Gastrocnemius medialis (tissue), 4 donors: ENCODE results near the gene ZNF407. TPM values are rescaled to one million over a fixed set of nuclear protein-coding genes. Genes with fewer than 3 reads are reported as not detected.

Experiments
- ATAC-seq, 2 donors: fragments of 150-250 bp; one replicate each; pipeline ENCODE4 v1.9.1; 2016
- DNase-seq, 2 donors: peaks; one replicate each; pipeline ENCODE4 v3.0.0-alpha.2; 2019
- H3K27ac ChIP-seq, 4 donors: fragments of 200-600 bp; sonication (generic); 1 replicate in 1 of 4; 2 replicates in 3 of 4; pipeline ENCODE4 v1.5.1; 2016 to 2018; ENCODE audit warnings: mild to moderate bottlenecking in 2 of 4, moderate library complexity in 1 of 4
- H3K27me3 ChIP-seq, 3 donors: fragments of 200-600 bp; sonication (generic) in 2 of 3; 1 replicate in 1 of 3; 2 replicates in 2 of 3; pipeline versions ENCODE4 v1.5.1 to v1.6.0; 2016 to 2019; ENCODE audit warnings: mild to moderate bottlenecking in 1 of 3, moderate library complexity in 1 of 3
- H3K36me3 ChIP-seq, 2 donors: fragments of 200-600 bp; sonication (generic) in 1 of 2; one replicate each; pipeline ENCODE4 v1.5.1; 2017 to 2018
- H3K4me1 ChIP-seq, 2 donors: fragments of 200-600 bp; sonication (generic) in 1 of 2; one replicate each; pipeline ENCODE4 v1.5.1; 2016 to 2017; ENCODE audit warnings: mild to moderate bottlenecking in 2 of 2
- H3K4me3 ChIP-seq, 4 donors: fragments of 200-600 bp; sonication (generic) in 3 of 4; 1 replicate in 1 of 4; 2 replicates in 3 of 4; pipeline ENCODE4 v1.5.1; 2016 to 2019; ENCODE audit warnings: mild to moderate bottlenecking in 2 of 4
- H3K9me3 ChIP-seq, 3 donors: fragments of 200-600 bp; sonication (generic) in 2 of 3; 1 replicate in 1 of 3; 2 replicates in 2 of 3; pipeline ENCODE4 v1.5.1; 2016 to 2019
- POLR2A ChIP-seq, 2 donors: fragments of 450-650 bp; IDR thresholded peaks; one replicate each; pipeline ENCODE4 v1.6.1; 2017; ENCODE audit warnings: antibody characterized with exemption in 2 of 2, mild to moderate bottlenecking in 2 of 2, moderate library complexity in 2 of 2
- in situ Hi-C, 4 donors: fragments of 200-750 bp; cut with MboI; loops; one replicate each; pipeline versions ENCODE4 v1.15.0 to v1.8.0; 2017; ENCODE audit warnings: low sequenced_read_pairs in 4 of 4
- intact Hi-C: fragments of 100-400 bp; cut with DNase I; formaldehyde crosslinking; loops from one replicate; pipeline ENCODE4 v1.15.1; 2023; ENCODE audit warnings: low total_unique reads
- total RNA-seq, 4 donors: library from RNA; depleted of rRNA; stranded (reverse); fragments of >200 nt; gene quantifications; one replicate each; pipeline versions ENCODE4 v1.1.0 to v1.2.3, GENCODE V29; 2016
- TF ChIP-seq, protein P1 (sequence below), 5 experiments: fragments of 450-650 bp in 3 of 5; fragments of 200-600 bp in 2 of 5; sonication (generic) in 2 of 5; IDR thresholded peaks in 4 of 5; conservative IDR thresholded peaks in 1 of 5; 1 replicate in 4 of 5; 2 replicates in 1 of 5; pipeline ENCODE4 v1.5.1; 2016 to 2019; ENCODE audit warnings: antibody characterized with exemption in 5 of 5, mild to moderate bottlenecking in 3 of 5, moderate library complexity in 3 of 5

ZNF407 gene
- total RNA-seq, 4 donors from 2014 or later: 5.9 to 11.4 (median 9.2) TPM

DNA sequence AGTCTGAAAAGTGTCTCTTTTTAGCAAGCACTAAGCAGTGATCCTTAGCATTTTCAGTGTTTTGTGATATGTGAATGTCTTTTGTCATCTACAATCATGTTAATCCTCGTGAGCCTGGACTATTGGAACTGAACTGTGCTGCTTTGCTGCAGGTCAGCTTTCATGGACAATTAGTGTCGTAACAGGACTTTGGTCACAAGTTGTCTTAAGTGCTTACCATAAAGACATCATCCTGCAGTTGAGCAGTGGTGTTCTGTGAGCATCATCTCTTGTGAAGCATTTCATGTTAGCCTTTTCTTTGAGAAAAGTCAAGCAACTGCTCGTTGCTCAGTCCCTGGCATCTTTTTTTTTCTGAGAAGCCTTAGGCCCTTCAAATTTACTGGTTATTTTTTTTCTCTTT lies 135.9 kb downstream of the ZNF407 start:
- no peaks in the 10 kb centered on the region for H3K4me1 ChIP-seq
- TF ChIP-seq, protein P1, sequence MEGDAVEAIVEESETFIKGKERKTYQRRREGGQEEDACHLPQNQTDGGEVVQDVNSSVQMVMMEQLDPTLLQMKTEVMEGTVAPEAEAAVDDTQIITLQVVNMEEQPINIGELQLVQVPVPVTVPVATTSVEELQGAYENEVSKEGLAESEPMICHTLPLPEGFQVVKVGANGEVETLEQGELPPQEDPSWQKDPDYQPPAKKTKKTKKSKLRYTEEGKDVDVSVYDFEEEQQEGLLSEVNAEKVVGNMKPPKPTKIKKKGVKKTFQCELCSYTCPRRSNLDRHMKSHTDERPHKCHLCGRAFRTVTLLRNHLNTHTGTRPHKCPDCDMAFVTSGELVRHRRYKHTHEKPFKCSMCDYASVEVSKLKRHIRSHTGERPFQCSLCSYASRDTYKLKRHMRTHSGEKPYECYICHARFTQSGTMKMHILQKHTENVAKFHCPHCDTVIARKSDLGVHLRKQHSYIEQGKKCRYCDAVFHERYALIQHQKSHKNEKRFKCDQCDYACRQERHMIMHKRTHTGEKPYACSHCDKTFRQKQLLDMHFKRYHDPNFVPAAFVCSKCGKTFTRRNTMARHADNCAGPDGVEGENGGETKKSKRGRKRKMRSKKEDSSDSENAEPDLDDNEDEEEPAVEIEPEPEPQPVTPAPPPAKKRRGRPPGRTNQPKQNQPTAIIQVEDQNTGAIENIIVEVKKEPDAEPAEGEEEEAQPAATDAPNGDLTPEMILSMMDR (IDR thresholded peaks at IDR 0.05 in 4 of 5, conservative IDR thresholded peaks at IDR 0.05 in 1 of 5): no peak
- no peak for TF ChIP-seq POLR2A (IDR thresholded peaks at IDR 0.05)
- intact Hi-C loops (no loop called here), in situ Hi-C loops (no loop called here)
- no peak overlapping the region for H3K27ac ChIP-seq
- no peaks in the 10 kb centered on the region for H3K9me3 ChIP-seq
- DNase-seq: no peak
- ATAC-seq: no peak
- H3K4me3 ChIP-seq: no peak overlapping the region
- H3K36me3 ChIP-seq: no peaks in the 10 kb centered on the region
- no peaks in the 10 kb centered on the region for H3K27me3 ChIP-seq

DNA sequence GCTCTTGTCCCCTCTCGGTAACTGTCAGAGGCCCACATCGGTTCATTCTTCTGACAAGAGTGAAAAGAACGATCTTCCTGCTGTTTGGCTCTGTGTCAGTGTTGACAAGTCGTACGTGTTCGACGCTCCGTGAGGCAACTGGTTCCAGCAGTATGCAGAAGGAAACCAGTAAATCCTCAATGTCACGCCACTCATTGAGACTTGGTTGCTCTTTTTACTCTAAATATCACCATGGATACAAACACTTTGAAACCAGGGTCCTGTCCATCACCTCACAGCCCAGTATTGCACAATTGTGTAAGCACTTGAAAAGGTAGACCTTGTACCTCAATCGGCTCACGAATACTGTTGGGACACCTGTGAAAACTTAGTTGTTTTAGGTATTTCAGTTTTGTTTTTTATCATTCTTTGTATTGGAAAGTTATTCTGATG lies 136.4 kb downstream of the ZNF407 start:
- Histone ChIP-seq H3K9me3 (no peaks in the 10 kb centered on the region), H3K27me3 (no peaks in the 10 kb centered on the region), H3K4me1 (no peaks in the 10 kb centered on the region), H3K27ac (no peak overlapping the region), H3K4me3 (no peak overlapping the region), H3K36me3 (no peaks in the 10 kb centered on the region)
- ATAC-seq (no peak), DNase-seq (no peak)
- TF ChIP-seq, protein P1 (IDR thresholded peaks at IDR 0.05 in 4 of 5, conservative IDR thresholded peaks at IDR 0.05 in 1 of 5): no peak
- TF ChIP-seq POLR2A (IDR thresholded peaks at IDR 0.05): no peak
- in situ Hi-C loops (no loop called here), intact Hi-C loops (no loop called here)

DNA sequence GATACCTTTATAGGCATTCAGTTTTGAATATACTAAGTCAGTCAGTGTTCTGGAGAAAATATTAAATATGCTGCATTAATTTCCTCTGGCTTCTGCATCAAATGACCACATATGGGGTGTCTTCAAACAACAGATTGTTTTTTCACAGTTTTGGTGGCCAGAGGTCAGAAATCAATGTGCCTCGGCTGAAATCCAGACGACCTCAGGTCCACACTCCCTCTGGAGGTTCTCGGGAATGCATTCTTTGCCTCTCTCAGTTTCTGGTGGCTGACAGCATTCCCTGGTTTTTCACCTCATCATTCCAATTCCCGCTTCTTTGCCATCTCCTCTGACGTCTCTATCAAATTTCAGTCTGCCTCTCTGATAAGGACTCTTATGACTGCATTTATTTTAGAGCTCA lies 142.3 kb downstream of the ZNF407 start:
- no peaks in the 10 kb centered on the region for H3K9me3 ChIP-seq

DNA sequence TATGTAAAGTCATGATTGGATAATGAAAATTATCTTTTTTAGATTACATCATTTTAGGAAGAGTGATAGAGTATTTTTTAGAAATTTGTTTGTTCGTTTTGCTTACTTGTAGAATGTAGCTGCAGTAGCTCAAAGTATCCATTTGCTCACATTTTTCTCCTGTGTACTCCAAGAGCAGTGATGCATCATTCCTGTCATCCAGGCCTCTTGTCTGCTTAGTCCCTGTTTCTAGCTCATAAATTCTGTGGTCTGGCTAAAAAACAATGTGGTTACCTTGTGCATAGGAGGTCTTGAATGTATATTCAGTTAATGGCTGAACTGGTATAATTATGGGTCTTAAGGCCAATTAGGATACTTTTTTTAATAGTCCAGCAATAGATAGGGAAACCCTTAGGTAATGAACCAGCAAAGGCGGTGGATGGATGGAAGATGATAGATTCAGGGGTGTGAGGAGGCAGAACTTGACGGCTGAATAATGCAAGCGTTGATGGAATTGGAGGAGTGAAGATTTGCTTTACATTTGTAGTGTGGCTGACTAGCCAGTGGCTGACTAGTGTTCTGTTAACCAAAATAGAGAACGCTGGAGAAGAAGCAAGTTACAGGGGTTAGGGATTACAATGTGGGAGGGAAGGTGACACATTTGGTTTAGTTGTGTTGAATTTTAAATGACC lies 145.0 kb downstream of the ZNF407 start:
- no peak for ATAC-seq
- no peak for DNase-seq
- in situ Hi-C loops (no loop called here), intact Hi-C loops (no loop called here)
- Histone ChIP-seq H3K9me3 (no peaks in the 10 kb centered on the region), H3K4me3 (no peak overlapping the region), H3K27ac (no peak overlapping the region), H3K36me3 (no peaks in the 10 kb centered on the region), H3K27me3 (no peaks in the 10 kb centered on the region), H3K4me1 (no peaks in the 10 kb centered on the region)
- TF ChIP-seq POLR2A (IDR thresholded peaks at IDR 0.05): no peak
- TF ChIP-seq, protein P1 (IDR thresholded peaks at IDR 0.05 in 4 of 5, conservative IDR thresholded peaks at IDR 0.05 in 1 of 5): no peak

More for the DNA sequence above, 142.3 kb downstream of the ZNF407 start:
- in situ Hi-C loops (no loop called here), intact Hi-C loops (no loop called here)
- Histone ChIP-seq H3K4me3 (no peak overlapping the region), H3K36me3 (no peaks in the 10 kb centered on the region), H3K27me3 (no peaks in the 10 kb centered on the region), H3K4me1 (no peaks in the 10 kb centered on the region), H3K27ac (no peak overlapping the region)
- TF ChIP-seq POLR2A (IDR thresholded peaks at IDR 0.05): no peak
- TF ChIP-seq, protein P1 (IDR thresholded peaks at IDR 0.05 in 4 of 5, conservative IDR thresholded peaks at IDR 0.05 in 1 of 5): no peak
- ATAC-seq (no peak), DNase-seq (no peak)
